ENCODE data around the gene TXN. TPM values are rescaled to one million over a fixed set of nuclear protein-coding genes. Genes with fewer than 3 reads are reported as not detected.

The TXN gene
- 539 and 551 TPM in 2 replicates for total RNA-seq

GRCh38 chr9:110256380-110257096 lies at the start of gene TXN:
TSS of gene TXN (minus strand) at chr9:110256507. CDS start at chr9:110256435, 72 bp downstream.
- Mint-ChIP-seq H3K36me3 (ENCODE audit: low read depth) (peaks cover 43% of the 10 kb centered on the region), H3K27ac (peak within 1 kb of the TSS; percentile 99), H3K4me3 (ENCODE audit: low read depth) (peak within 1 kb of the TSS; percentile 95), H3K4me1 (ENCODE audit: low read depth) (peaks cover 49% of the 10 kb centered on the region), H3K27me3 (ENCODE audit: low read depth) (no peaks in the 10 kb centered on the region), H3K9me3 (no peaks in the 10 kb centered on the region)
- DNase-seq (ENCODE audit: low spot score), result peak; percentile 82
- intact Hi-C loops (cut with micrococcal nuclease), result loop anchor here (1.0 to 10.0 kb wide), 10 partner anchors 109 to 1378 kb away; partner anchors contain the start of genes CTNNAL1, DNAJC25, ECPAS and TMEM245

- DNase-seq (ENCODE audit: low spot score), result no peak
- H3K4me1 Mint-ChIP-seq (ENCODE audit: low read depth), result peaks cover under 1% of the 10 kb centered on the region
- no peaks in the 10 kb centered on the region for H3K36me3 Mint-ChIP-seq (ENCODE audit: low read depth)
- intact Hi-C loops (cut with micrococcal nuclease), result no loop called here
- peaks cover 5% of the 10 kb centered on the region for H3K27me3 Mint-ChIP-seq (ENCODE audit: low read depth)
- H3K9me3 Mint-ChIP-seq, result no peaks in the 10 kb centered on the region
- H3K4me3 Mint-ChIP-seq (ENCODE audit: low read depth), result no peak overlapping the region
- no peak overlapping the region for H3K27ac Mint-ChIP-seq
Measured at GRCh38 chr9:110303133-110303532, 46.8 kb upstream of the TXN start.

GRCh38 chr9:110298043-110298605 lies 41.8 kb upstream of the TXN start:
- DNase-seq (ENCODE audit: low spot score), result no peak
- Mint-ChIP-seq H3K27me3 (ENCODE audit: low read depth) (peaks cover 4% of the 10 kb centered on the region), H3K4me3 (ENCODE audit: low read depth) (no peak overlapping the region), H3K36me3 (ENCODE audit: low read depth) (no peaks in the 10 kb centered on the region), H3K9me3 (no peaks in the 10 kb centered on the region), H3K27ac (no peak overlapping the region), H3K4me1 (ENCODE audit: low read depth) (peaks cover 2% of the 10 kb centered on the region)
- intact Hi-C loops (cut with micrococcal nuclease), result no loop called here

- DNase-seq (ENCODE audit: low spot score), result no peak
- H3K4me1 Mint-ChIP-seq (ENCODE audit: low read depth), result peaks cover 2% of the 10 kb centered on the region
- no peaks in the 10 kb centered on the region for H3K36me3 Mint-ChIP-seq (ENCODE audit: low read depth)
- no peak overlapping the region for H3K4me3 Mint-ChIP-seq (ENCODE audit: low read depth)
- no peak overlapping the region for H3K27ac Mint-ChIP-seq
- intact Hi-C loops (cut with micrococcal nuclease), result no loop called here
- H3K27me3 Mint-ChIP-seq (ENCODE audit: low read depth), result no peaks in the 10 kb centered on the region
- H3K9me3 Mint-ChIP-seq, result no peaks in the 10 kb centered on the region
Measured at GRCh38 chr9:110293248-110293647, 36.9 kb upstream of the TXN start.

GRCh38 chr9:110291921-110292557 lies 35.7 kb upstream of the TXN start:
- H3K36me3 Mint-ChIP-seq (ENCODE audit: low read depth), result no peaks in the 10 kb centered on the region
- H3K9me3 Mint-ChIP-seq, result no peaks in the 10 kb centered on the region
- H3K27ac Mint-ChIP-seq, result no peak overlapping the region
- intact Hi-C loops (cut with micrococcal nuclease), result no loop called here
- H3K27me3 Mint-ChIP-seq (ENCODE audit: low read depth), result no peaks in the 10 kb centered on the region
- peaks cover 2% of the 10 kb centered on the region for H3K4me1 Mint-ChIP-seq (ENCODE audit: low read depth)
- no peak overlapping the region for H3K4me3 Mint-ChIP-seq (ENCODE audit: low read depth)
- DNase-seq (ENCODE audit: low spot score), result no peak

- H3K36me3 Mint-ChIP-seq (ENCODE audit: low read depth), result no peaks in the 10 kb centered on the region
- no peak overlapping the region for H3K4me3 Mint-ChIP-seq (ENCODE audit: low read depth)
- H3K9me3 Mint-ChIP-seq, result no peaks in the 10 kb centered on the region
- H3K27me3 Mint-ChIP-seq (ENCODE audit: low read depth), result peaks cover 2% of the 10 kb centered on the region
- no peak for DNase-seq (ENCODE audit: low spot score)
- intact Hi-C loops (cut with micrococcal nuclease), result no loop called here
- H3K27ac Mint-ChIP-seq, result no peak overlapping the region
- no peaks in the 10 kb centered on the region for H3K4me1 Mint-ChIP-seq (ENCODE audit: low read depth)
Measured at GRCh38 chr9:110290001-110290400, 33.7 kb upstream of the TXN start.

- Mint-ChIP-seq H3K4me1 (ENCODE audit: low read depth) (no peaks in the 10 kb centered on the region), H3K27ac (no peak overlapping the region), H3K27me3 (ENCODE audit: low read depth) (peaks cover 2% of the 10 kb centered on the region), H3K9me3 (no peaks in the 10 kb centered on the region), H3K4me3 (ENCODE audit: low read depth) (no peak overlapping the region), H3K36me3 (ENCODE audit: low read depth) (no peaks in the 10 kb centered on the region)
- intact Hi-C loops (cut with micrococcal nuclease), result no loop called here
- no peak for DNase-seq (ENCODE audit: low spot score)
Measured at GRCh38 chr9:110288503-110288902, 32.2 kb upstream of the TXN start.

- no peaks in the 10 kb centered on the region for H3K4me1 Mint-ChIP-seq (ENCODE audit: low read depth)
- H3K27ac Mint-ChIP-seq, result no peak overlapping the region
- no peaks in the 10 kb centered on the region for H3K9me3 Mint-ChIP-seq
- no peak overlapping the region for H3K4me3 Mint-ChIP-seq (ENCODE audit: low read depth)
- peaks cover 2% of the 10 kb centered on the region for H3K27me3 Mint-ChIP-seq (ENCODE audit: low read depth)
- intact Hi-C loops (cut with micrococcal nuclease), result no loop called here
- no peak for DNase-seq (ENCODE audit: low spot score)
- no peaks in the 10 kb centered on the region for H3K36me3 Mint-ChIP-seq (ENCODE audit: low read depth)
Measured at GRCh38 chr9:110287289-110287680, 31.0 kb upstream of the TXN start.

- Mint-ChIP-seq H3K27ac (no peak overlapping the region), H3K36me3 (ENCODE audit: low read depth) (no peaks in the 10 kb centered on the region), H3K9me3 (no peaks in the 10 kb centered on the region), H3K4me1 (ENCODE audit: low read depth) (no peaks in the 10 kb centered on the region), H3K27me3 (ENCODE audit: low read depth) (peaks cover 5% of the 10 kb centered on the region), H3K4me3 (ENCODE audit: low read depth) (no peak overlapping the region)
- intact Hi-C loops (cut with micrococcal nuclease), result no loop called here
- DNase-seq (ENCODE audit: low spot score), result no peak
Measured at GRCh38 chr9:110284211-110284844, 28.0 kb upstream of the TXN start.

- no peak for DNase-seq (ENCODE audit: low spot score)
- no peaks in the 10 kb centered on the region for H3K36me3 Mint-ChIP-seq (ENCODE audit: low read depth)
- no peaks in the 10 kb centered on the region for H3K9me3 Mint-ChIP-seq
- H3K27ac Mint-ChIP-seq, result no peak overlapping the region
- no peak overlapping the region for H3K4me3 Mint-ChIP-seq (ENCODE audit: low read depth)
- intact Hi-C loops (cut with micrococcal nuclease), result no loop called here
- no peaks in the 10 kb centered on the region for H3K4me1 Mint-ChIP-seq (ENCODE audit: low read depth)
- peaks cover 5% of the 10 kb centered on the region for H3K27me3 Mint-ChIP-seq (ENCODE audit: low read depth)
Measured at GRCh38 chr9:110283751-110284150, 27.4 kb upstream of the TXN start.

GRCh38 chr9:110282739-110283081 lies 26.4 kb upstream of the TXN start:
- intact Hi-C loops (cut with micrococcal nuclease), result no loop called here
- DNase-seq (ENCODE audit: low spot score), result no peak
- Mint-ChIP-seq H3K4me1 (ENCODE audit: low read depth) (no peaks in the 10 kb centered on the region), H3K9me3 (no peaks in the 10 kb centered on the region), H3K36me3 (ENCODE audit: low read depth) (no peaks in the 10 kb centered on the region), H3K27me3 (ENCODE audit: low read depth) (peaks cover 5% of the 10 kb centered on the region), H3K27ac (no peak overlapping the region), H3K4me3 (ENCODE audit: low read depth) (no peak overlapping the region)

GRCh38 chr9:110282018-110282738 lies 25.9 kb upstream of the TXN start:
- Mint-ChIP-seq H3K36me3 (ENCODE audit: low read depth) (no peaks in the 10 kb centered on the region), H3K4me3 (ENCODE audit: low read depth) (no peak overlapping the region), H3K27ac (no peak overlapping the region), H3K4me1 (ENCODE audit: low read depth) (no peaks in the 10 kb centered on the region), H3K9me3 (no peaks in the 10 kb centered on the region), H3K27me3 (ENCODE audit: low read depth) (peaks cover 5% of the 10 kb centered on the region)
- intact Hi-C loops (cut with micrococcal nuclease), result no loop called here
- no peak for DNase-seq (ENCODE audit: low spot score)

Measured in activated T-helper 2 cell treated with anti-CD3 and anti-CD28 coated beads, Interferon-gamma antibody, Interleukin-2, Interleukin-4, amounts not matched to agents 10 μg/mL and 5 μg/mL and 100 μg/mL, durations not matched to agents 14 hours and 24 hours and 36 hours (primary cell).